Activated CD8-positive, alpha-beta memory T cell treated with anti-CD3 and anti-CD28 coated beads, Interleukin-2, amount 50 U/mL, for 4 hours (primary cell): Measurements from ENCODE around the gene FGR.

ENCODE experiments used
- DNase-seq: peaks from one replicate; pipeline ENCODE4 v3.0.0-alpha.2; 2020

The FGR gene

GRCh38 chr1:27600498-27601175, 34.3 kb downstream of the FGR start:
- DNase-seq, result no peak

- no peak for DNase-seq
Measured at GRCh38 chr1:27599605-27600497, 35.1 kb downstream of the FGR start.

- DNase-seq, result peak; percentile 65
Measured at GRCh38 chr1:27598902-27599528, 36.0 kb downstream of the FGR start.

- no peak for DNase-seq
Measured at GRCh38 chr1:27598295-27598687, 36.7 kb downstream of the FGR start.

- no peak for DNase-seq
Measured at GRCh38 chr1:27597516-27598294, 37.3 kb downstream of the FGR start.

- DNase-seq, result no peak
Measured at GRCh38 chr1:27596986-27597385, 38.0 kb downstream of the FGR start.

- DNase-seq, result no peak
Measured at GRCh38 chr1:27596261-27596660, 38.7 kb downstream of the FGR start.

- DNase-seq, result no peak
Measured at GRCh38 chr1:27595597-27595996, 39.4 kb downstream of the FGR start.

GRCh38 chr1:27594564-27595510, 40.1 kb downstream of the FGR start:
- DNase-seq, result no peak

GRCh38 chr1:27593678-27594563, 41.1 kb downstream of the FGR start:
- DNase-seq, result no peak

GRCh38 chr1:27592931-27593677, 41.9 kb downstream of the FGR start:
- DNase-seq, result no peak

- no peak for DNase-seq
Measured at GRCh38 chr1:27592232-27592930, 42.6 kb downstream of the FGR start.

GRCh38 chr1:27591622-27592021, 43.4 kb downstream of the FGR start:
- no peak for DNase-seq

- no peak for DNase-seq
Measured at GRCh38 chr1:27590917-27591508, 44.0 kb downstream of the FGR start.

- no peak for DNase-seq
Measured at GRCh38 chr1:27589841-27590426, 45.1 kb downstream of the FGR start.

GRCh38 chr1:27589441-27589840, 45.5 kb downstream of the FGR start:
- DNase-seq, result no peak

GRCh38 chr1:27588256-27589232, 46.4 kb downstream of the FGR start:
- DNase-seq, result no peak
